HUES48 (cell line): Measurements from ENCODE around the gene FHAD1.

Experiments used
- H3K27ac ChIP-seq: one replicate; pipeline ENCODE4 v1.7.0; 2013; ENCODE audit warnings: low read depth, low read length, inconsistent platforms
- H3K27me3 ChIP-seq: 2 replicates; pipeline ENCODE4 v1.6.1; 2013; ENCODE audit warnings: mild to moderate bottlenecking, low read length; ENCODE audit not compliant: control insufficient read depth, insufficient read depth
- H3K36me3 ChIP-seq: 2 replicates; pipeline ENCODE4 v1.6.1; 2013; ENCODE audit warnings: low read length; ENCODE audit not compliant: control insufficient read depth, insufficient read depth
- H3K4me1 ChIP-seq: 2 replicates; pipeline ENCODE4 v1.6.1; 2013; ENCODE audit warnings: mild to moderate bottlenecking, low read length; ENCODE audit not compliant: control insufficient read depth, insufficient read depth
- H3K4me3 ChIP-seq: 2 replicates; pipeline ENCODE4 v1.5.1; 2013; ENCODE audit warnings: mild to moderate bottlenecking, low read depth, low read length
- H3K9ac ChIP-seq: 2 replicates; pipeline ENCODE4 v1.6.1; 2013; ENCODE audit warnings: mild to moderate bottlenecking, low read depth, low read length, moderate library complexity
- H3K9me3 ChIP-seq: 2 replicates; pipeline ENCODE4 v1.6.1; 2013; ENCODE audit warnings: low read length; ENCODE audit not compliant: control insufficient read depth, insufficient read depth

FHAD1 gene

GRCh38 chr1:15262706-15263105 lies 15.7 kb downstream of the FHAD1 start:
- Histone ChIP-seq H3K27ac (no peak overlapping the region), H3K36me3 (no peaks in the 10 kb centered on the region), H3K9ac (no peak overlapping the region), H3K4me1 (0 out of 2 replicates have a peak, but pooled peaks cover 4% of the 10 kb centered on the region), H3K9me3 (no peaks in the 10 kb centered on the region), H3K4me3 (no peak overlapping the region), H3K27me3 (no peaks in the 10 kb centered on the region)

- no peaks in the 10 kb centered on the region for H3K9me3 ChIP-seq
- H3K4me3 ChIP-seq, result no peak overlapping the region
- H3K9ac ChIP-seq, result no peak overlapping the region
- 0 out of 2 replicates have a peak, but pooled peaks cover 4% of the 10 kb centered on the region for H3K4me1 ChIP-seq
- no peaks in the 10 kb centered on the region for H3K36me3 ChIP-seq
- H3K27me3 ChIP-seq, result no peaks in the 10 kb centered on the region
- no peak overlapping the region for H3K27ac ChIP-seq
Observed at GRCh38 chr1:15264769-15265168, 17.7 kb downstream of the FHAD1 start.

GRCh38 chr1:15271196-15271595 lies 24.2 kb downstream of the FHAD1 start:
- H3K4me3 ChIP-seq, result no peak overlapping the region
- H3K4me1 ChIP-seq, result no peaks in the 10 kb centered on the region
- no peak overlapping the region for H3K9ac ChIP-seq
- no peaks in the 10 kb centered on the region for H3K36me3 ChIP-seq
- no peaks in the 10 kb centered on the region for H3K9me3 ChIP-seq
- H3K27me3 ChIP-seq, result peaks cover 8% of the 10 kb centered on the region
- no peak overlapping the region for H3K27ac ChIP-seq

GRCh38 chr1:15272009-15272781 lies 25.2 kb downstream of the FHAD1 start:
- no peaks in the 10 kb centered on the region for H3K36me3 ChIP-seq
- no peaks in the 10 kb centered on the region for H3K4me1 ChIP-seq
- no peak overlapping the region for H3K9ac ChIP-seq
- H3K27me3 ChIP-seq, result peaks cover 8% of the 10 kb centered on the region
- H3K9me3 ChIP-seq, result no peaks in the 10 kb centered on the region
- H3K4me3 ChIP-seq, result no peak overlapping the region
- H3K27ac ChIP-seq, result no peak overlapping the region

GRCh38 chr1:15272782-15273127 lies 25.7 kb downstream of the FHAD1 start:
- H3K9me3 ChIP-seq, result no peaks in the 10 kb centered on the region
- no peak overlapping the region for H3K27ac ChIP-seq

GRCh38 chr1:15273274-15273673 lies 26.3 kb downstream of the FHAD1 start:
- Histone ChIP-seq H3K9me3 (no peaks in the 10 kb centered on the region), H3K4me1 (no peaks in the 10 kb centered on the region), H3K27ac (no peak overlapping the region), H3K9ac (no peak overlapping the region), H3K36me3 (no peaks in the 10 kb centered on the region), H3K4me3 (no peak overlapping the region), H3K27me3 (peaks cover 8% of the 10 kb centered on the region)

More at GRCh38 chr1:15272782-15273127, 25.7 kb downstream of the FHAD1 start:
- no peak overlapping the region for H3K4me3 ChIP-seq
- H3K4me1 ChIP-seq, result no peaks in the 10 kb centered on the region
- H3K9ac ChIP-seq, result no peak overlapping the region
- no peaks in the 10 kb centered on the region for H3K36me3 ChIP-seq
- H3K27me3 ChIP-seq, result peaks cover 8% of the 10 kb centered on the region

GRCh38 chr1:15275921-15276683 lies 29.1 kb downstream of the FHAD1 start:
- no peaks in the 10 kb centered on the region for H3K4me1 ChIP-seq
- H3K9me3 ChIP-seq, result no peaks in the 10 kb centered on the region
- peaks cover 8% of the 10 kb centered on the region for H3K27me3 ChIP-seq
- H3K36me3 ChIP-seq, result no peaks in the 10 kb centered on the region
- H3K4me3 ChIP-seq, result no peak overlapping the region
- H3K9ac ChIP-seq, result no peak overlapping the region
- H3K27ac ChIP-seq, result no peak overlapping the region

- Histone ChIP-seq H3K27me3 (peaks cover 5% of the 10 kb centered on the region), H3K9me3 (no peaks in the 10 kb centered on the region), H3K4me3 (no peak overlapping the region), H3K27ac (no peak overlapping the region), H3K9ac (no peak overlapping the region), H3K4me1 (no peaks in the 10 kb centered on the region), H3K36me3 (no peaks in the 10 kb centered on the region)
Observed at GRCh38 chr1:15276691-15277446, 29.8 kb downstream of the FHAD1 start.

- Histone ChIP-seq H3K27me3 (no peaks in the 10 kb centered on the region), H3K36me3 (no peaks in the 10 kb centered on the region), H3K9me3 (no peaks in the 10 kb centered on the region), H3K27ac (no peak overlapping the region), H3K9ac (no peak overlapping the region), H3K4me1 (no peaks in the 10 kb centered on the region), H3K4me3 (no peak overlapping the region)
Observed at GRCh38 chr1:15277447-15277838, 30.4 kb downstream of the FHAD1 start.

- no peaks in the 10 kb centered on the region for H3K36me3 ChIP-seq
- no peaks in the 10 kb centered on the region for H3K9me3 ChIP-seq
- no peak overlapping the region for H3K9ac ChIP-seq
- H3K27me3 ChIP-seq, result no peaks in the 10 kb centered on the region
- no peaks in the 10 kb centered on the region for H3K4me1 ChIP-seq
- no peak overlapping the region for H3K4me3 ChIP-seq
- H3K27ac ChIP-seq, result no peak overlapping the region
Observed at GRCh38 chr1:15277933-15278332, 30.9 kb downstream of the FHAD1 start.
